Endometrial microvascular endothelial cells (primary cell): Measurements from ENCODE around the gene CCDC91. TPM values are rescaled to one million over a fixed set of nuclear protein-coding genes. Genes with fewer than 3 reads are reported as not detected.
"Not testable (repeated sequence)": the region's sequence is repeated elsewhere in the genome, so short reads cannot be mapped to it uniquely, and the experiment has no call there.

ENCODE experiments used
- in situ Hi-C: cut with HindIII; loops from 2 replicates; pipeline ENCODE4 v1.10.0; 2017; ENCODE audit warnings: low sequenced_read_pairs, low pct_unique_long_range_greater_than_20kb; ENCODE audit errors: inconsistent ontology term
- total RNA-seq: library from RNA; depleted of rRNA; stranded (reverse); fragments of >200 nt; gene quantifications from one replicate; pipeline ENCODE4 v1.2.3, GENCODE V29; 2015; ENCODE audit errors: inconsistent ontology term

CCDC91 gene
- total RNA-seq, 1 donor from 2014 or later, result 7.9 TPM

DNA sequence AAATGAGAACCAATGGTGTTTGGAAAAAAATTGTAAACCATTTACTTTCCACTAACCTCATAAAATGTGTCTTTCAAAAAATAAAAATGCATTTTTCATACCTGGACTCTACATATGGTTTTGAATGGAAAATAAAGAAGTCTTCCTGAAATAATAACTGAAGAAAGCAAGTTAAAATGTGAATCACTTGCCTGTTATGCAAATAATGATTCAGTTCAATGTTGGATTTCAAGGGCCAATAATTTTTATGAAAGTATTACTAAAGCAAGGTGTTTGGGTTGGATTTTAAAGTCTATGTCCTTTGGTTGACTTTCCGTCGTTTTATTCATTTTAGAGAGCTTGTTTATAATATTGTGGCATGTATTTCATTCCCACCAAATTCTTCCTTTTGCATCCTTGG, 138.7 kb downstream of the CCDC91 start:
- in situ Hi-C loops, result no loop called here

DNA sequence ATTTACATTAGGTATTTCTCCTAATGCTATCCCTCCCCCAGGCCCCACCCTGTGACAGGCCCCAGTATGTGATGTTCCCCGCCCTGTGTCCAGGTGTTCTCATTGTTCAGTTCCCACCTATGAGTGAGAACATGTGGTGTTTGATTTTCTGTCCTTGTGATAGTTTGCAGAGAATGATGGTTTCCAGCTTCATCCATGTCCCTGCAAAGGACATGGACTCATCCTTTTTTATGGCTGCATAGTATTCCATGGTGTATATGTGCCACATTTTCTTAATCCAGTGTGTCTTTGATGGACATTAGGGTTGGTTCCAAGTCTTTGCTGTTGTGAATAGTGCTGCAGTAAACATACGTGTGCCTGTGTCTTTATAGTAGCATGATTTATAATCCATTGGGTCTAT, 139.5 kb downstream of the CCDC91 start:
- in situ Hi-C loops, result not testable (repeated sequence)

DNA sequence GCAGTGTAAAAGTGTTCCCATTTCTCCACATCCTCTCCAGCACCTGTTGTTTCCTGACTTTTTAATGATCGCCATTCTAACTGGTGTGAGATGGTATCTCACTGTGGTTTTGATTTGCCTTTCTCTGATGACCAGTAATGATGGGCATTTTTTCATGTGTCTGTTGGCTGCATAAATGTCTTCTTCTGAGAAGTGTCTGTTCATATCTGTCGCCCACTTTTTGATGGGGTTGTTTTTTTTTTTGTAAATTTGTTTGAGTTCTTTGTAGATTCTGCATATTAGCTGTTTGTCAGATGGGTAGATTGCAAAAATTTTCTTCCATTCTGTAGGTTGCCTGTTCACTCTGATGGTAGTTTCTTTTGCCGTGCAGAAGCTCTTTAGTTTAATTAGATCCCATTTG, 140.0 kb downstream of the CCDC91 start:
- in situ Hi-C loops, result not testable (repeated sequence)

DNA sequence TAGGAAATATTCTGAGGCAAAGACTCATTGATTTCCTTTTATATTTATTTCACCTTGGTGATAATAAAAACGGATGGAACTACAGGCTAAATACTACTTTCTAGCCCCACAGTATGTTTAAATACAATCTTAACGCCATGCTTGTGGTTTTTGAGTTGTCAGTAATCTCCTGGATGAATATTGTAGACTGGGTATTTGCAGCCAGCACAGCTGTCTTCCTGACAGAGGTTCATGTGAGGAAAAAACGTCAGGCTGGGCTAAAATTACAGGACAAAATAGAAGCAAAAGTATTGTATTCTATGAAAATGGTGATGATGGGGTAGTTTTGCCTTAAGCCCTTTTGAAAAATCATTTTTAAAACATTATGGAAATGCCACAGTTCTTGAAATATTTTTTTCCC, 140.9 kb downstream of the CCDC91 start:
- in situ Hi-C loops, result no loop called here

DNA sequence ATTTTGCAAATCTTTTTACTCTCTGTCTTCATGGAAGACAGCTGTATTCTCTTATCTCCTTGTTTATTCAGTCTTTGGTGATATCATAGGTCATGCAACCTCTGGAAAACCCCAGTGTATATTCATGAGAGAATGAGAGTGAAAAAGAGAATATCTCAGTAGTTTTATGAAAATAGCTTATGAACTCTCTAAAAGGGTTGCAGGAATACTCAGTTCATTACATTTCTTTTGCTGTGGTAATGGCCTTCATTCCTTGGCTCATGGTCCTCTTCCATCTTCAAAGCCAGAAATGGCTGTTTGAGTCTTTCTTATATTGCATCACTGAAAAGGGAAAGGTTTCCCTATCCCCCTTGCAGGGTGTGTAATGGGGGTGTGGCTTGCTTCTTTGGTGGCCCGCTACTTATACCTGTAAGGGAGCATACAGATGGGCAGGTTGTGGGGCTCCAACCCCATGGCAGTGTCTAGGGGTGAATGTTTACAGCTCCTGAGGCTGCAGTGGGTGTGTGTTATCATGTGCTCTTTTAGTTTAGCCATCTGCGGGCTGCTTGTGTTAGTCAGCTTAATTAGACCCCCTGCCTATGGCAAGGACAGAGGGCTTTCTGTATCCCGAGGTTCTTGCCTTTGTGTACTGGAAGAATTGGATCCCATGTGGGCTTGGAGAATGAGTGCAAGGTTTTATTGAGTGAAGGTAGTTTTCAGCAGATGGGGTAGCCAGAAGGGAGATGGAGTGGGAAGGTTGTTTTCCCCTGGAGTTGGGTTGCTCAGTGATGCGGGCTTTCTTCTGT, 150.2 kb downstream of the CCDC91 start:
- in situ Hi-C loops, result no loop called here

DNA sequence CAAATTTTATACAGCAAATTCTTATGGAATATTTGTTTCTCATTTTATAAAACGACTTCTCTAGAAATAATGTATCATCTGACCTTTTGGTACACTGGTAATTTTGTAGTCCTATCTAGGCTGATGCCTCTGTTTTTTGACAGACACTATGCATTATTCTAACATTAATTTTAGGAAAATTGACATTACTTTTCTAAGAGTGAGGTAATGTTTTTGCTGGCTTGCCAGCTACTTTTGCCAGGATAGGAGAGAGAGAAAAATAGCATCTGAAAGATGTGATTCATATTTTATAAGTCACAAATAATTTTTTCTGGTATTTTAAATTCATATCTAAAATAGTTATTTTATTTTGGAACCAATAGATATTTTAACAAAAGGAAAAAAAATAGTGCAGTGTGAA, 153.5 kb downstream of the CCDC91 start:
- in situ Hi-C loops, result no loop called here

DNA sequence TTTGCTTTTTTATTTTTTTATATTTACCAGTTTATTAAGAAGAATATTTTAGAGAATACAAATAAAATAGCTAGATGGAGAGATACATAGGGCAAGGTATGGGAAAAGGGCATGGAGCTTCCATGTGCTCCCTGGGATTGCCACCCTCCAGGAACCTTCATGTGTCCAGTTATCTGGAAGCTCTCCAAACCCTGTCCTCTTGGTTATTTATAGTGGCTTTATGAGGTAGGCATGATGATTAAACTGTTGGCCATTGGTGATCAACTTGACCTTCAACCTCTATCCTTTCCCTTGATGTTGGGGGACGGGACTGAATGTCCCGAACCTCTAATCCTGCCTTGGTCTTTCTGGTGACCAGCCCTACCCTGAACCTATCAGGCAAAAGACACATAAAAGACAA, 156.3 kb downstream of the CCDC91 start:
- in situ Hi-C loops, result no loop called here

DNA sequence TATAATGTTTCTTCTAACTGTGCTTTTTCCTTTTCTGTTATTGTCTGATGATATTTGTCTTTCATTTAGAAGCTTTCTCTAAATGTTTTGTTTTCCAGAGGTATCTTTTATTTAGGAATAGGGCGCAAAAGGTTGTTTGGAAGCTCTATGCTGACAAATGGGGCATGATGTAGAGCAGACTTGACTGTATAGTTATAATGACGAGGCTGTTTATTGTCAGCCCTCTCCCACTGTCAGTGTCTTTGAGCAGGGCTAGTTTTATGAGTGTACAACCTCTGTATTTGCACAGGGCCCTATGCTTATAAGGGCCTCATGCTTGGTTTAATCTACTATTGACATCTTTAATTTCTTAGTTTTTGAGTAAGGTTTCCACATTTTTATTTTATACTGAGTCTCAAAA, 158.9 kb downstream of the CCDC91 start:
- in situ Hi-C loops, result no loop called here

DNA sequence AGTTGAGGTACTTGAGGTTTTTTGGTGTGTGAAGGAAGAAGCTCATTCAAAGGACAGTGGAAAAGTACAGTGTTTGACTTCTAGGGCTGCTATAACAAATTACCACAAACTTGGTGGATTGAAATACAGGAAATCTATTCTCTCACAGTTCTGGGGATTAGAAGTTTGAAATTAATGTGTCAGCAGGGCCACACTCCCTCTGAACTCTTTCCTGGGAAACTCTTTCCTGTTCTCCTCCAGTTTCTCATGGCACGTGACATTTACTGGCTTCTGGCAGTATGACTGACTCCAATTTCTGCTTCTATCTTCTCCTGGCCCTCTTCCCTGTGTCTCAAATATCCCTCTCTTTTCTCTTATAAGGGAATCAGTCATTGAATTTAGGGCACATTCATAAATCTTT, 160.2 kb downstream of the CCDC91 start:
- in situ Hi-C loops, result no loop called here

DNA sequence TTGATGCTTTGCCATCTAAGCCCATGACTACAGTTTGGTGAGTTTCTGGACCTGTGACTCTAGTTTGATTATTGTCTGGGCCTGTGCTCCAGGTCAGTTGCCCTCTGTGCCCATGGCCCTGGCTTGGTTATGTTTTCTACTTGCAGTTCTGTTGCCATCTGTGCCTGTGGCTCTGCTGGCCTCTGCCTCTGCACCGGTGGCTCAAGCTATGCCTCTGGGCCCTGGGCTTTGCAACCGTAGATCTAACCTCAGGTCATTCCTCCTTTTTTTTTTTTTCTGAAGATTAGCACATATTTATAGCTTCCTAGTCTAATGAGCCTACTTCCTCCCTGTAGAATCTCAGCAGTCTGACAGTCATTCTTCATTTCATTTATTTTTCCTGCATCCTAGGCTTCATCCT, 161.2 kb downstream of the CCDC91 start:
- in situ Hi-C loops, result no loop called here

DNA sequence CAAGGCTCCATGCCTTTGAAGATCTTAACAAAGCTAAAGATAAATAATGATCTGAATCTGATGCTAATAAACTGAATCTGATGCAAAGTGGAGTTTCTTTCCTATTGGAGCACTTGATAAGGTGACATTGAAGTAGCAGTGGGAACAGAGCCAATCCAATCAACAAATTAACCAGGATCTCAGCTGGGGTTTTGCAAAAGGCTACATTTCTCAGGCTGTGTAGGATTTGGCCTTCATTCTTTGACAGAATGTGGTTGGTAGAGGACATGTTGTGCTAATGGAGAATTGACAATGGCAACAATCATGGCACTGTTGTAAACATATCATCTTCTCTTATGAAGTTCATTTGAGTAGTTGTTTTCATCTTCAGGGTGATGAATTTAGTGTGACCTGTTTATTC, 164.9 kb downstream of the CCDC91 start:
- in situ Hi-C loops, result no loop called here

DNA sequence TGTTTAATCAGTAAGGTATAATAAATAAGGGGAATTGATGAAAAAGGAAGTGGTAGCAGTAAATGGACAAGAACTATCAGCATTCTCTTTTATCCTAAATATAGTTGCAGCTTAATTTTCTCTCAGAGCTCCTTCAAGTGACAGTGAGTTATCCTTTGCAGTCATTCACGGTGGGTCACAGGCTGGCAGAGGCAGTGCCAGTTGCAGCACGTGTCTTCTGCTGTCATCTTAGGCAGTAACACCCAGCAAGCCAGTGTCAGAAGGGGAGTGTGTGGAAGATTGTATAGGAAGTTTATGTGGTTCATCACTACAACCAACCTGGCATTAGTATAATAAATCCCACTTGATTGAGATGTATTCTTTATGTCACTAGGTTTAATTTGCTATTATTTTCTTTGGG, 170.0 kb downstream of the CCDC91 start:
- in situ Hi-C loops, result no loop called here

DNA sequence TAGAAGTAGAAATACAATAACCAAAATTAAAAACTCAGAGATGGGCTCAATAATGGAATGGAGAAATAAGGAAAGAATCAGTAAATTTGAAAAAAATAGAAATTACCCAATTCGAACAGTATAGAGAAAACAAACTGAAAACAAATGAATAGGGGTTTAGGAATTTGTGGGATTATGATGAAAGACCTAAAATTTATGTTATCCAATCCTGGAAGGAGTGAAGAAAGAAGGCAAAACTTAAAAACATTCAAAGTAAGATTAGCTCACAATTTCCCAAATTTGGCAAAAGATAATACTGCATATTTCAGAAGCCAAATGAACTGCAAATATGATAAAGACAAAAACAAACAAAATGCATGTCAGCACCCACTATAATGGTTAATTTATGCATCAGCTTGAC, 177.1 kb downstream of the CCDC91 start:
- in situ Hi-C loops, result no loop called here

DNA sequence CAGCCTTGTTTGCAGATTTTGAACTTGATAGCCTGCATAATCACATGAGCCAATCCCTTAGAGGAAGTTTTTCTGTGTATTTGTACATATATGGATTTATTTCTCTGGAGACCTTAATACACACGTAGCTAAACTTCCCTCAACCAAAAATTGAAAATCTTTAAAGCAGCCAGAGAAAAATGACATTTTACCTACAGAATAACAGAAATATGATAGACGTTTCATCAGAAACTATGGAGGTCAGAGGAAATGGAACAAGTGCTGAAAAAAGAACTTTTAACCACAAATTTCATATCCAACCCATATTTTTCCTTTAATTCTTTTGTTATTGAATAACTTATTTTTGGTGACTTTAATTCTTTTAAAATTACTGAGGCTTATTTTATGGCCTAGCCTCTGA, 177.7 kb downstream of the CCDC91 start:
- in situ Hi-C loops, result no loop called here

DNA sequence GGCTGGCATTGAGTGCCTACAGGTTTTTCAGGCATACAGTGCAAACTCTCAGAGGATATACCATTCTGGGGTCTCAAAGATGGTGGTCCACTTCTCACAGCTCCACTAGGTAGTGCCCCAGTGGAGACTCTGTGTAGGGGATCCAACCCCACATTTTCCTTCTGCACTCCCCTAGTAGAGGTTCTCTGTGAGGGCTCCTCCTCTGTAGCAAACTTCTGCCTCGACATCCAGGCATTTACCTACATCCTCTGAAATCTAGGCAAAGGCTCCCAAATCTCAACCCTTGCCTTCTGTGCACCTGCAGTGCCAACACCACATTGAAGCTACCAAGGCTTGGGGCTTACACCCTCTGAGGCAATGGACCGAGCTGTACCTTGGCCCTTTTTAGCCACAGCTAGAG, 179.2 kb downstream of the CCDC91 start:
- in situ Hi-C loops, result no loop called here

DNA sequence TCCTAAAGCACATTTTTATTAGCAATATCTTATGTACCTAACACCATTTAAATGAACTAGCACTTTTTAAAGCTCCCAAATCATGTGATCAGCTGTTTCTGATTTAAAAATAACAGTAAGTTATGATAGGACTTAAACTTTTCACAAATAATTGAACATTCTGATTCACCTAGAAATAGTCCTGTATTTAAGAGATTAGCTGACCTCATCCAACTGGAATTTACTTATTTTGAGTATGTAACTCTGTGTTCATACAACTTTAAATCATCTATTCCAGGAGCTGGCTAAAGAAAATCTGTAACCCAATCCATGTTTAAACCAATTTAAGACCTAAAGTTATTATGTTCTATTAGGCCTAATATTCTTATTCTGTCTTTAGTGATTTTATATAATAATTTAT, 184.3 kb downstream of the CCDC91 start:
- in situ Hi-C loops, result no loop called here

DNA sequence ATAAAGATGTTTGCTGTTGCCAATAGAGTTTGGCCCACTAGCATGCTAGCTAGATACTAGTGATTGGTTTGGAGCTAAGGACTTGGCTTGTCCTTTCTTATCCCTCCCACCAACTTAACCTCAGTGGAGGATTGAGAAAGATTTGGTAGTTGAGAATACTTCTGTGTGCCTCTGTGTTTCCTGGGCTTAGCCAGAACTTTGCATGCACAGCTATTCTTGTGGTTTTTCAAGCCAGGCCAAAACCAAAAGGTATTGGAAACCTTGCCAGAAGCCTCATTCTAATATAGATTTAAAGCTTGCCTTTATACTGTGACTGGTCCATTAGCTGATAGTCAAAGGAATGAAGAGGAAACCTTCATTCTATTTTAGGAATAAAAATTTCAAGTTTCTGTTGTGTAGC, 188.5 kb downstream of the CCDC91 start:
- in situ Hi-C loops, result no loop called here

DNA sequence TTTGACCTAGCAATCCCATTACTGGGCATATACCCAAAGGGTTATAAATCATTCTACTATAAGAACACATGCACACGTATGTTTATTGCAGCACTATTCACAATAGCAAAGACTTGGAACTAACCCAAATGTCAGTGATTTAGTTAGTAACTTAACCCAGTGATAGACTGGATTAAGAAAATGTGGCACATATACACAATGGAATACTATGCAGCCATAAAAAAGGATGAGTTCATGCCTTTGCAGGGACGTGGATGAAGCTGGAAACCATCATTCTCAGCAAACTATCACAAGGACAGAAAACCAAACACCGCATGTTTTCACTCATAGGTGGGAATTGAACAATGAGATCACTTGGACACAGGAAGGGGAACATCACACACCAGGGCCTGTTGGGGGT, 189.5 kb downstream of the CCDC91 start:
- in situ Hi-C loops, result not testable (repeated sequence)

DNA sequence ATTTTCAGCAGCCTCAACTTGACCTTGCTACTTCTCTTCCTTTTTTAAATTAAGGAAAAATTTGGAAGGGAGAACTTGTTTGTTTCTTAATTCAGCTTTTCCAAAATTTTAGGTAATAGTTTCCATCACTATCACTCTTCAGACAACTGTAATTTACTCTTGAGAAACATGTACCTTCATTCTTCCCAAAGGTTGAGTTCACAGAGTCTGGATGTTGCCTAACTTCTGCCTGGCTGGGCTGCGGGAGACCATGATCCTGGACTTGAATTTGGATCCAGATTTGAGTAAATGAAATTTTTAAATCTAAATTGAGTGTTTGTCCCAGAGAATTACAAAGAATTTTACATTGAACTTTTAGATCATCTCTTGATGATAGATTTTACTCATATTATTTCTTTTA, 193.1 kb downstream of the CCDC91 start:
- in situ Hi-C loops, result no loop called here

DNA sequence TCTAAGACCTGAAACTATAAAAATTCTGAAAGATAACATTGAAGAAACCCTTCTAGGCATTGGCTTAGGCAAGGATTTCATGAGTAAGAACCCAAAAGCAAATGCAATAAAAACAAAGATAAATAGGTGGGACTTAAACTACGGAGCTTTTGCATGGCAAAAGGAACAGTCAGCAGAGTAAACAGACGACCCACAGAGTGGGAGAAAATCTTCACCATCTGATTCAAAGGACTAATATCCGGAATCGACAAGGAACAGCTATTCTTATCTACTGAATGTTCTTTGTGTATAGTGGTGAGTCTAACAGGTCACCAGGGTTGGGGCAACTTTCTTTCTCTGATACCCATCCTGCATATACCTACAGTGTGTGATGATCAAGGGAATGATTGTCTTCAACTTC, 198.6 kb downstream of the CCDC91 start:
- in situ Hi-C loops, result no loop called here

DNA sequence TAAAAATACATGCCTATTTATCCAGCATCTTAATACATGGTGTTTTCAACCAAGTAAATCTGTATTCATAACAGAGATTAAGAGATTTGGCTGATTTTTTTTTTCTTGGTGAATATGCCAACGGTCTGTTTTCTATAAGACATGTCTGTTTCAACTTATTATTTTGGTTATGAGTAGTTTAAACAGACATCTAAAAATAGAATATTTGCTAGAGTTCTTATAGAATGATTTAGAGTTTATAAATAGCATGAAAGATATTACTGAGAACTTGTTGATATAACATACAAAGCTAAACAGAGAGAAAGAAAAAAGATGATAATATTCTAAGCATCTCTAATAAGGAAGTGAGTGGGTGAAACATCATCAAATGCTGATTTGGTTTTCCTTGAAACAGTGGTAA, 199.9 kb downstream of the CCDC91 start:
- in situ Hi-C loops, result no loop called here
